ENCODE measurements around the gene UBXN1. TPM values are rescaled to one million over a fixed set of nuclear protein-coding genes. Genes with fewer than 3 reads are reported as not detected.
A peak's percentile ranks its signal among the peaks of the same experiment; 100 is the strongest.

The UBXN1 gene
- total RNA-seq, 1 experiment from 2014 or later = 150 TPM

GRCh38 chr11:62716206-62716605 is 37.3 kb upstream of the UBXN1 start:
- Histone ChIP-seq H3F3A (ENCODE audit: insufficient read depth, low read depth) (peaks cover 61% of the 10 kb centered on the region), H3K4me2 (no peak overlapping the region), H3K4me3 (no peak overlapping the region), H4K20me1 (ENCODE audit: insufficient read depth) (no peaks in the 10 kb centered on the region), H3K27ac (no peak overlapping the region), H3K27me3 (ENCODE audit: insufficient read depth, low read depth) (no peaks in the 10 kb centered on the region), H3K9me2 (ENCODE audit: insufficient read depth) (no peaks in the 10 kb centered on the region), H3K9me3 (ENCODE audit: insufficient read depth, low read depth) (no peaks in the 10 kb centered on the region), H3K36me3 (ENCODE audit: low read depth) (peaks cover 71% of the 10 kb centered on the region), H3K4me1 (replicated peaks; ENCODE audit: insufficient read depth) (peaks cover 6% of the 10 kb centered on the region; the same call in 1 of the 2 replicates), H2AFZ (no peak overlapping the region), H3K79me2 (ENCODE audit: low read depth) (peaks cover 56% of the 10 kb centered on the region)
- CTCF ChIA-PET = interaction anchor here (0.6 kb wide), 1 partner anchor 969 kb away, joined by 3 read pairs; no protein-coding TSS in a partner anchor
- intact Hi-C loops (cut with micrococcal nuclease; ENCODE audit: unreplicated experiment) = no loop called here
- BruUV-seq (replicated peaks) = no TSS peak
- DNase-seq = no peak
- POLR2A ChIA-PET (ENCODE audit: unreplicated experiment) = interaction anchor here (0.6 kb wide), 1 partner anchor 1021 kb away, joined by 3 read pairs; no protein-coding TSS in a partner anchor
- no peak for TF ChIP-seq EZH2 (IDR thresholded peaks at IDR 0.05; ENCODE audit: low read depth)
- no peak for TF ChIP-seq CTCF (conservative IDR thresholded peaks at IDR 0.05)

- DNase-seq = no peak
- no TSS peak for BruUV-seq (replicated peaks)
- intact Hi-C loops (cut with micrococcal nuclease; ENCODE audit: unreplicated experiment) = no loop called here
- Histone ChIP-seq H3K79me2 (ENCODE audit: low read depth) (peaks cover 49% of the 10 kb centered on the region), H2AFZ (no peak overlapping the region), H3K27ac (no peak overlapping the region), H3K36me3 (ENCODE audit: low read depth) (peaks cover 68% of the 10 kb centered on the region), H3K9me3 (ENCODE audit: insufficient read depth, low read depth) (no peaks in the 10 kb centered on the region), H3K9me2 (ENCODE audit: insufficient read depth) (no peaks in the 10 kb centered on the region), H3K4me2 (no peak overlapping the region), H3K4me1 (replicated peaks; ENCODE audit: insufficient read depth) (peaks cover 6% of the 10 kb centered on the region; the same call in 1 of the 2 replicates), H3K4me3 (no peak overlapping the region), H4K20me1 (ENCODE audit: insufficient read depth) (no peaks in the 10 kb centered on the region), H3F3A (ENCODE audit: insufficient read depth, low read depth) (peaks cover 69% of the 10 kb centered on the region), H3K27me3 (ENCODE audit: insufficient read depth, low read depth) (no peaks in the 10 kb centered on the region)
- POLR2A ChIA-PET (ENCODE audit: unreplicated experiment) = interaction anchor here (0.6 kb wide), 1 partner anchor 1020 kb away, joined by 3 read pairs; no protein-coding TSS in a partner anchor
- CTCF ChIA-PET = no interaction called here
- TF ChIP-seq CTCF (conservative IDR thresholded peaks at IDR 0.05) (no peak), EZH2 (IDR thresholded peaks at IDR 0.05; ENCODE audit: low read depth) (no peak)
These were observed 36.6 kb upstream of the UBXN1 start for GRCh38 chr11:62715150-62716130.

GRCh38 chr11:62713343-62713742 is 34.5 kb upstream of the UBXN1 start:
- Histone ChIP-seq H3K36me3 (ENCODE audit: low read depth) (peaks cover 51% of the 10 kb centered on the region), H3K4me1 (replicated peaks; ENCODE audit: insufficient read depth) (peaks cover 16% of the 10 kb centered on the region), H3K27ac (peak overlapping the region; percentile 42), H3K4me2 (0 out of 2 replicates have a peak overlapping the region, but pooled peaks have one; percentile 6), H2AFZ (no peak overlapping the region), H3K79me2 (ENCODE audit: low read depth) (peaks cover 29% of the 10 kb centered on the region), H3K4me3 (no peak overlapping the region), H3K9me3 (ENCODE audit: insufficient read depth, low read depth) (no peaks in the 10 kb centered on the region), H3K9me2 (ENCODE audit: insufficient read depth) (no peaks in the 10 kb centered on the region), H4K20me1 (ENCODE audit: insufficient read depth) (no peaks in the 10 kb centered on the region), H3K27me3 (ENCODE audit: insufficient read depth, low read depth) (no peaks in the 10 kb centered on the region), H3F3A (ENCODE audit: insufficient read depth, low read depth) (peaks cover 70% of the 10 kb centered on the region)
- TF ChIP-seq CTCF (conservative IDR thresholded peaks at IDR 0.05) (no peak), EZH2 (IDR thresholded peaks at IDR 0.05; ENCODE audit: low read depth) (no peak)
- CTCF ChIA-PET = no interaction called here
- intact Hi-C loops (cut with micrococcal nuclease; ENCODE audit: unreplicated experiment) = no loop called here
- POLR2A ChIA-PET (ENCODE audit: unreplicated experiment) = no interaction called here
- peak; percentile 55 to 63 for DNase-seq
- BruUV-seq (replicated peaks) = no TSS peak
